ENCODE data around the gene SPDYE6.
"Not testable (repeated sequence)": the region's sequence is repeated elsewhere in the genome, so short reads cannot be mapped to it uniquely, and the experiment has no call there.

DNA sequence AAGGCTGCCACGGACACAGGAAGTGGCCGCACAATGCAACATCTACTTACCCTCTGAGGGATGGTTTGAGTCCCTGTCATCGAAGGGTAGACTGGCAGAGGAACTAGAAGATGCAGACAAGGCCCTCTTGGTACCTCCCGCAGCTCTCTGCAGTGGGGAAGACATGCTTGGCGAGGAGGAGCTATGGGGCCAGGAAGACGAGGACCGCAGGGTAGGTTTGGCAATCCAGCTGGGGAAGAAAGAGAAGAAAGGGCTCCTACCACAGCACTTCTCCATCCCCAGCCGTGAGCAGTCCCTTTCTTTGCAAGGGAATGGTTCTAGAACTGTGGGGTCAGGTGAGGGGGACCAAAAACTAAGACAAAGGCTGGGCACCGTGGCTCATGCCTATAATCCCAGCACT lies 26.9 kb downstream of the SPDYE6 start:
- TF ChIP-seq, protein P1, sequence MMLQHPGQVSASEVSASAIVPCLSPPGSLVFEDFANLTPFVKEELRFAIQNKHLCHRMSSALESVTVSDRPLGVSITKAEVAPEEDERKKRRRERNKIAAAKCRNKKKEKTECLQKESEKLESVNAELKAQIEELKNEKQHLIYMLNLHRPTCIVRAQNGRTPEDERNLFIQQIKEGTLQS (IDR thresholded peaks at IDR 0.05; ENCODE audit: borderline replicate concordance, extremely low read depth, low read depth, low read length) = not testable (repeated sequence)
- TF ChIP-seq ESRRA (IDR thresholded peaks at IDR 0.05; ENCODE audit: low read length); EP300 (IDR thresholded peaks at IDR 0.05; ENCODE audit: borderline replicate concordance in 1 of 2, control insufficient read depth in 1 of 2, low read depth in 2 of 2, low read length in 2 of 2); EZH2 (IDR thresholded peaks at IDR 0.05; ENCODE audit: borderline replicate concordance, control insufficient read depth, low read depth, low read length); HCFC1 (IDR thresholded peaks at IDR 0.05; ENCODE audit: low read length); HDGF (IDR thresholded peaks at IDR 0.05); SMC3 (IDR thresholded peaks at IDR 0.05; ENCODE audit: borderline replicate concordance, low read length); POLR2A (IDR thresholded peaks at IDR 0.05; ENCODE audit: low read depth, low read length); CHD1 (IDR thresholded peaks at IDR 0.05; ENCODE audit: low read depth, low read length); CREB1 (IDR thresholded peaks at IDR 0.05; ENCODE audit: low read depth): not testable (repeated sequence)
- TF ChIP-seq, protein P2, sequence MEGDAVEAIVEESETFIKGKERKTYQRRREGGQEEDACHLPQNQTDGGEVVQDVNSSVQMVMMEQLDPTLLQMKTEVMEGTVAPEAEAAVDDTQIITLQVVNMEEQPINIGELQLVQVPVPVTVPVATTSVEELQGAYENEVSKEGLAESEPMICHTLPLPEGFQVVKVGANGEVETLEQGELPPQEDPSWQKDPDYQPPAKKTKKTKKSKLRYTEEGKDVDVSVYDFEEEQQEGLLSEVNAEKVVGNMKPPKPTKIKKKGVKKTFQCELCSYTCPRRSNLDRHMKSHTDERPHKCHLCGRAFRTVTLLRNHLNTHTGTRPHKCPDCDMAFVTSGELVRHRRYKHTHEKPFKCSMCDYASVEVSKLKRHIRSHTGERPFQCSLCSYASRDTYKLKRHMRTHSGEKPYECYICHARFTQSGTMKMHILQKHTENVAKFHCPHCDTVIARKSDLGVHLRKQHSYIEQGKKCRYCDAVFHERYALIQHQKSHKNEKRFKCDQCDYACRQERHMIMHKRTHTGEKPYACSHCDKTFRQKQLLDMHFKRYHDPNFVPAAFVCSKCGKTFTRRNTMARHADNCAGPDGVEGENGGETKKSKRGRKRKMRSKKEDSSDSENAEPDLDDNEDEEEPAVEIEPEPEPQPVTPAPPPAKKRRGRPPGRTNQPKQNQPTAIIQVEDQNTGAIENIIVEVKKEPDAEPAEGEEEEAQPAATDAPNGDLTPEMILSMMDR (IDR thresholded peaks at IDR 0.05 in 2 of 3, conservative IDR thresholded peaks at IDR 0.05 in 1 of 3; ENCODE audit: control insufficient read depth in 2 of 3, extremely low read depth in 1 of 3, insufficient read depth in 1 of 3, low read depth in 3 of 3, low read length in 3 of 3) = not testable (repeated sequence)

Data from GM12878 (cell line).